Ishikawa (cell line): ENCODE results near the gene PDIA3.

Source experiments
- CEBPB ChIP-seq: IDR thresholded peaks from 2 replicates; pipeline ENCODE4 v1.6.1; 2012
- CREB1 ChIP-seq: IDR thresholded peaks from 2 replicates; pipeline ENCODE4 v1.6.1; 2012; ENCODE audit warnings: low read depth
- EGR1 ChIP-seq: IDR thresholded peaks from 2 replicates; pipeline ENCODE4 v1.6.1; 2012
- EP300 ChIP-seq: IDR thresholded peaks from 2 replicates; pipeline ENCODE4 v1.6.1; 2012; ENCODE audit warnings: borderline replicate concordance
- FOXM1 ChIP-seq: IDR thresholded peaks from 2 replicates; pipeline ENCODE4 v1.6.1; 2012; ENCODE audit warnings: low read depth, borderline replicate concordance
- MAX ChIP-seq: IDR thresholded peaks from 2 replicates; pipeline ENCODE4 v1.6.1; 2012
- NFIC ChIP-seq: IDR thresholded peaks from 2 replicates; pipeline ENCODE4 v1.6.1; 2012
- RAD21 ChIP-seq: IDR thresholded peaks from 2 replicates; pipeline ENCODE4 v1.6.1; 2012; ENCODE audit warnings: low read depth
- TAF1 ChIP-seq: IDR thresholded peaks from 2 replicates; pipeline ENCODE4 v1.6.1; 2012; ENCODE audit warnings: low read depth, mild to moderate bottlenecking
- TCF12 ChIP-seq: IDR thresholded peaks from 2 replicates; pipeline ENCODE4 v1.6.1; 2012; ENCODE audit warnings: low read depth
- TEAD4 ChIP-seq: IDR thresholded peaks from 2 replicates; pipeline ENCODE4 v1.6.1; 2012
- YY1 ChIP-seq: IDR thresholded peaks from 2 replicates; pipeline ENCODE4 v1.6.1; 2012; ENCODE audit warnings: low read depth
- ZBTB7A ChIP-seq: IDR thresholded peaks from 2 replicates; pipeline ENCODE4 v1.6.1; 2012; ENCODE audit warnings: low read depth
- TF ChIP-seq, protein P1 (sequence below): IDR thresholded peaks from 2 replicates; pipeline ENCODE4 v1.6.1; 2012; ENCODE audit warnings: low read depth, mild to moderate bottlenecking
- TF ChIP-seq, protein P2 (sequence below): IDR thresholded peaks from 2 replicates; pipeline ENCODE4 v1.6.1; 2012

The PDIA3 gene

DNA sequence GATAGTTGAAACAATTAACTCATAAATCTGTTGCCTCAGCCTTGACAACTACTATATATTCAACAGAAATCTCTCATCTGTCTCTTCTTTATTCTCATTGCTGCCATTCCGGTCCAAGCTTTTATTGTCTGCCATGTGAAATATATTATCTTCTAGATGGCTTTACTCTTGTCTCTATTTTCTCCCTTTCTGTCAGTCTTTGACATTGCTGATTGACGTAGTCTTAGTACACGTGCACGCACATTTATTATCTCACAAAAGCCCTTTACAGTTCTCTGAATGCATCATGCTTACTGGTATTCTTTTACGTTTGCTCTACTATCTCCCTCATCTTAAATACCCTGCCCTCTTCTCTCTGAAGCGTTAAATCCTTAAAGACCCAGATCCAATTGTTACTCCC, 5.6 kb downstream of the PDIA3 start:
- no peak for TF ChIP-seq ZBTB7A
- no peak for TF ChIP-seq EGR1
- TF ChIP-seq TAF1, result no peak
- TF ChIP-seq CREB1, result no peak
- TF ChIP-seq EP300, result no peak
- no peak for TF ChIP-seq MAX
- no peak for TF ChIP-seq RAD21
- TF ChIP-seq TEAD4, result no peak
- no peak for TF ChIP-seq TCF12
- TF ChIP-seq YY1, result no peak
- TF ChIP-seq NFIC, result no peak
- no peak for TF ChIP-seq FOXM1
- no peak for TF ChIP-seq CEBPB
- TF ChIP-seq, protein P1, sequence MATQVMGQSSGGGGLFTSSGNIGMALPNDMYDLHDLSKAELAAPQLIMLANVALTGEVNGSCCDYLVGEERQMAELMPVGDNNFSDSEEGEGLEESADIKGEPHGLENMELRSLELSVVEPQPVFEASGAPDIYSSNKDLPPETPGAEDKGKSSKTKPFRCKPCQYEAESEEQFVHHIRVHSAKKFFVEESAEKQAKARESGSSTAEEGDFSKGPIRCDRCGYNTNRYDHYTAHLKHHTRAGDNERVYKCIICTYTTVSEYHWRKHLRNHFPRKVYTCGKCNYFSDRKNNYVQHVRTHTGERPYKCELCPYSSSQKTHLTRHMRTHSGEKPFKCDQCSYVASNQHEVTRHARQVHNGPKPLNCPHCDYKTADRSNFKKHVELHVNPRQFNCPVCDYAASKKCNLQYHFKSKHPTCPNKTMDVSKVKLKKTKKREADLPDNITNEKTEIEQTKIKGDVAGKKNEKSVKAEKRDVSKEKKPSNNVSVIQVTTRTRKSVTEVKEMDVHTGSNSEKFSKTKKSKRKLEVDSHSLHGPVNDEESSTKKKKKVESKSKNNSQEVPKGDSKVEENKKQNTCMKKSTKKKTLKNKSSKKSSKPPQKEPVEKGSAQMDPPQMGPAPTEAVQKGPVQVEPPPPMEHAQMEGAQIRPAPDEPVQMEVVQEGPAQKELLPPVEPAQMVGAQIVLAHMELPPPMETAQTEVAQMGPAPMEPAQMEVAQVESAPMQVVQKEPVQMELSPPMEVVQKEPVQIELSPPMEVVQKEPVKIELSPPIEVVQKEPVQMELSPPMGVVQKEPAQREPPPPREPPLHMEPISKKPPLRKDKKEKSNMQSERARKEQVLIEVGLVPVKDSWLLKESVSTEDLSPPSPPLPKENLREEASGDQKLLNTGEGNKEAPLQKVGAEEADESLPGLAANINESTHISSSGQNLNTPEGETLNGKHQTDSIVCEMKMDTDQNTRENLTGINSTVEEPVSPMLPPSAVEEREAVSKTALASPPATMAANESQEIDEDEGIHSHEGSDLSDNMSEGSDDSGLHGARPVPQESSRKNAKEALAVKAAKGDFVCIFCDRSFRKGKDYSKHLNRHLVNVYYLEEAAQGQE, result no peak
- TF ChIP-seq, protein P2, sequence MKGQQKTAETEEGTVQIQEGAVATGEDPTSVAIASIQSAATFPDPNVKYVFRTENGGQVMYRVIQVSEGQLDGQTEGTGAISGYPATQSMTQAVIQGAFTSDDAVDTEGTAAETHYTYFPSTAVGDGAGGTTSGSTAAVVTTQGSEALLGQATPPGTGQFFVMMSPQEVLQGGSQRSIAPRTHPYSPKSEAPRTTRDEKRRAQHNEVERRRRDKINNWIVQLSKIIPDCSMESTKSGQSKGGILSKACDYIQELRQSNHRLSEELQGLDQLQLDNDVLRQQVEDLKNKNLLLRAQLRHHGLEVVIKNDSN, result no peak

GRCh38 chr15:43762824-43763223, 16.6 kb downstream of the PDIA3 start:
- TF ChIP-seq EP300, result no peak

GRCh38 chr15:43763819-43764446, 17.7 kb downstream of the PDIA3 start:
- TF ChIP-seq, protein P2, result no peak
- TF ChIP-seq FOXM1 (no peak), NFIC (no peak), TEAD4 (no peak), TCF12 (no peak), ZBTB7A (no peak), EP300 (no peak), RAD21 (no peak), TAF1 (no peak), MAX (no peak), EGR1 (no peak), CREB1 (no peak), CEBPB (no peak)
- TF ChIP-seq, protein P1, result no peak

DNA sequence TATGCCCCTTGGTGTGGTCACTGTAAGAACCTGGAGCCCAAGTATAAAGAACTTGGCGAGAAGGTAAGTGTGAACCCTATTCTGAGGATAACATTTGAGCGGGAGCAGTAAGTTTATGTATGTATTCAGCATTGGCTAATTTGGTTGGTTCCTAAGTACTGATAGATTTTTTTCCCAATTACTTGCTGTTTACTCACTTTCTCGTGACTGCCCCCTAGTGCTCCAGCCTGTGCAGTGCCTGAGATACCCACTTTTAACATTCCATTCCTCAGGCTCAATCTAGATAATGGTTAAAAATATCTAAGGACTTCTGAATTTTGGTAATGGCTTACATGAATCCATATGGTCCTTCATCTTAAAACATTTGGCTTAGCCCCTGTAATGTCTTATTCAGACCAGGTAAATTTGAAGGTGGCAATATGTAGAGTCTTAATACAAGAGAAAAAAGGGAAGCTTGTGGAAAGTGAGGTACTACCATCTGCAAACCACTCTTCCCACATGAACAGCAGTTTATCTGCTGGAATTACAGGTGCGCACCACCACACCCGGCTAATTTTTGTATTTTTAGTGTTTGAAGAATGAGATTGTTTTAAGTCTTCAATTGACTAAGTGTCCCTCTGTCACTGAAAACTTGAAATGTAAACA, 23.5 kb downstream of the PDIA3 start:
- TF ChIP-seq RAD21 (peak; percentile 56), MAX (no peak)

DNA sequence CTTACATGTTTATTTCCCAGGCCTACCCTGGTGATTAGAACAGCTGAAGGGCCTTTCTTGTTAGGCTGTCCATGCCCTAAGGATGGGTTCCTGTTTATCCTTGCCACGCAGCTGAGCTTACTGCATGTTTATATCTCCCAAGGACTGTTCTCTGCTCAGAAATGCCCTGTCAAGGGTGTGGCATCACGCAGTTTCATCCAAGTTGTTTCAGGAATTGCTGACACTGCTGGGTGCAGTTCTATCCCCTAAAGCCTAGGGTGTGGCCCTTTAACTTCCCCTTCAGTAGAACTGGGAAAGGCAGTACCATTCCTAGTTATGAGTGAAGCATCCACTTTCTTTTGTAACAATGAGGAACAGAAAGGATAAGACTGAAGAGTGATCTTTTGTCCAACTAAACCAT, 25.6 kb downstream of the PDIA3 start:
- TF ChIP-seq ZBTB7A (no peak), CEBPB (no peak)

GRCh38 chr15:43772624-43773023, 26.4 kb downstream of the PDIA3 start:
- TF ChIP-seq TAF1 (no peak), EGR1 (no peak), CREB1 (no peak), EP300 (no peak), RAD21 (no peak)
- TF ChIP-seq, protein P2, result no peak
- TF ChIP-seq, protein P1, result no peak
